HEK293T (cell line): ENCODE data around the gene TBK1.

Experiments used
- CTCF ChIA-PET: fragments of 350-600 bp; formaldehyde crosslinking; extraction: SDS; loops from one replicate; lab custom pipeline; 2021; ENCODE audit warnings: antibody characterized with exemption, inconsistent platforms; lab: Yijun Ruan, JAX
- POLR2A ChIA-PET: fragments of 350-600 bp; formaldehyde crosslinking; extraction: SDS; loops from one replicate; lab custom pipeline; 2020; ENCODE audit warnings: antibody characterized with exemption, inconsistent platforms; lab: Yijun Ruan, JAX
- DNase-seq: peaks from one replicate; pipeline ENCODE4 v3.0.0; 2012; ENCODE audit warnings: mixed read lengths; ENCODE audit errors: extremely low spot score
- ARNT ChIP-seq: fragments of 450-650 bp; IDR thresholded peaks from 2 replicates; pipeline ENCODE4 v1.6.1; 2017; ENCODE audit warnings: mild to moderate bottlenecking
- BHLHE40 ChIP-seq: fragments of 450-650 bp; IDR thresholded peaks from 2 replicates; pipeline ENCODE4 v1.6.1; 2016; ENCODE audit warnings: mild to moderate bottlenecking, moderate library complexity, borderline replicate concordance
- CTBP1 ChIP-seq: fragments of 450-650 bp; IDR thresholded peaks from 2 replicates; pipeline ENCODE4 v1.6.1; 2016; ENCODE audit warnings: borderline replicate concordance
- ELF4 ChIP-seq: fragments of 450-650 bp; IDR thresholded peaks from 2 replicates; pipeline ENCODE4 v1.6.1; 2017; ENCODE audit warnings: antibody characterized with exemption
- FOXA1 ChIP-seq: fragments of 450-650 bp; IDR thresholded peaks from 2 replicates; pipeline ENCODE4 v1.6.1; 2016; ENCODE audit warnings: mild to moderate bottlenecking
- FOXK2 ChIP-seq: fragments of 450-650 bp; IDR thresholded peaks from 2 replicates; pipeline ENCODE4 v1.6.1; 2016; ENCODE audit warnings: mild to moderate bottlenecking
- FOXM1 ChIP-seq: fragments of 450-650 bp; IDR thresholded peaks from 2 replicates; pipeline ENCODE4 v1.6.1; 2017; ENCODE audit warnings: mild to moderate bottlenecking, borderline replicate concordance
- HDGF ChIP-seq: fragments of 450-650 bp; IDR thresholded peaks from 2 replicates; pipeline ENCODE4 v1.6.1; 2017; ENCODE audit warnings: antibody characterized with exemption, borderline replicate concordance
- L3MBTL2 ChIP-seq: fragments of 450-650 bp; conservative IDR thresholded peaks from 2 replicates; pipeline ENCODE4 v1.6.1; 2016; ENCODE audit warnings: mild to moderate bottlenecking
- LEF1 ChIP-seq: fragments of 450-650 bp; IDR thresholded peaks from 2 replicates; pipeline ENCODE4 v1.6.1; 2017; ENCODE audit warnings: mild to moderate bottlenecking, borderline replicate concordance
- NFRKB ChIP-seq: fragments of 450-650 bp; IDR thresholded peaks from 2 replicates; pipeline ENCODE4 v1.6.1; 2016; ENCODE audit warnings: mild to moderate bottlenecking, moderate library complexity
- SP1 ChIP-seq: fragments of 450-650 bp; IDR thresholded peaks from 2 replicates; pipeline ENCODE4 v1.6.1; 2017
- SUZ12 ChIP-seq: fragments of 450-650 bp; IDR thresholded peaks from 2 replicates; pipeline ENCODE4 v1.6.1; 2016; ENCODE audit warnings: mild to moderate bottlenecking
- TARDBP ChIP-seq: fragments of 450-650 bp; IDR thresholded peaks from 2 replicates; pipeline ENCODE4 v1.6.1; 2016
- ZNF384 ChIP-seq: fragments of 450-650 bp; IDR thresholded peaks from 2 replicates; pipeline ENCODE4 v1.6.1; 2016
- TF ChIP-seq, protein P1 (sequence below): fragments of 450-650 bp; IDR thresholded peaks from 2 replicates; pipeline ENCODE4 v1.6.1; 2016

TBK1 gene

DNA sequence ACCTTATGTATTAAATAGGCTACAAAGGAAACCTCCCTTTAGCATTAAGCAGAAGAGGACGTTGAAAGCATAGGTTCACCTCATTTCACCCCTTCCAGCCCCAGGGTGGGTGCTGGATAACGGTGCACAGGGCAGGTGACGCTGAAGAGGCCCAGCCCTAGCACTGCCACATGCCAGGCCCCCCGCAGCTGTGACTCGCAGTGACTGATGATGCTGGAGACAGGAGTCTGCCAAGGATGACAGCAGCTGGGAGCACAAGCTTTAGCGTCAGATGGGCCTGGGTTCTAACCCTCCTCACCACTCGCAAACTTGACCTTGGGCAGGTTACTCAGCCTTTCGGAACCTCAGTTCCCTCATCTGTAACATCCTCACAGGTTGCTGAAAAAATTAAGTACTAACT is 76.7 kb downstream of the TBK1 start:
- POLR2A ChIA-PET = no interaction called here
- CTCF ChIA-PET = interaction anchor here (1.2 kb wide), 1 partner anchor 21 kb away, joined by 4 read pairs; no protein-coding TSS in a partner anchor
- no peak for DNase-seq
- TF ChIP-seq FOXA1 (no peak), HDGF (no peak), CTBP1 (no peak), SP1 (no peak), BHLHE40 (no peak), L3MBTL2 (no peak), LEF1 (no peak), NFRKB (no peak), FOXK2 (no peak), SUZ12 (no peak), FOXM1 (no peak)
- TF ChIP-seq, protein P1, sequence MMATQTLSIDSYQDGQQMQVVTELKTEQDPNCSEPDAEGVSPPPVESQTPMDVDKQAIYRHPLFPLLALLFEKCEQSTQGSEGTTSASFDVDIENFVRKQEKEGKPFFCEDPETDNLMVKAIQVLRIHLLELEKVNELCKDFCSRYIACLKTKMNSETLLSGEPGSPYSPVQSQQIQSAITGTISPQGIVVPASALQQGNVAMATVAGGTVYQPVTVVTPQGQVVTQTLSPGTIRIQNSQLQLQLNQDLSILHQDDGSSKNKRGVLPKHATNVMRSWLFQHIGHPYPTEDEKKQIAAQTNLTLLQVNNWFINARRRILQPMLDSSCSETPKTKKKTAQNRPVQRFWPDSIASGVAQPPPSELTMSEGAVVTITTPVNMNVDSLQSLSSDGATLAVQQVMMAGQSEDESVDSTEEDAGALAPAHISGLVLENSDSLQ = no peak

DNA sequence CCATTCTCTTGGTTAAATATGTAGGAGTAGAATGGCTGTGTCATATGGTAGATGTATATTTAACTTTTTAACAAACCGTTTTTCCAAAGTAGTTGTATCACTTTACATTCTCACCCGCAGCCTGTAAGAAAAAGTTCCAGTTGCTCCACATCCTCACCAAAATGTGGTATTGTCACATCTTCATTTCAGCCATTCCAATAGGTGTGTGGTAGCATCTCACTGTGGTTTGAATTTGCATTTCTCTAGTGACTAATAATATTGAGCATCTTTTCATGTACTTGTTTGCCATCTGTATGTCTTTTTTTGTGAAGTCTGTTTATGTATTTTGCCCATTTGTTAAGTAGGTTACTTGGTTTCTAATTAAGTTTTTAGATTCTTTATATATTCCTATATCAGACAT is 78.6 kb downstream of the TBK1 start:
- DNase-seq = no peak
- ChIA-PET POLR2A (no interaction called here), CTCF (interaction anchor here (0.6 kb wide), 1 partner anchor 167 kb away, joined by 4 read pairs; no protein-coding TSS in a partner anchor)
- TF ChIP-seq FOXM1 (no peak), HDGF (no peak), CTBP1 (no peak), SUZ12 (no peak), ZNF384 (no peak), ARNT (no peak)
- TF ChIP-seq, protein P1 = no peak

DNA sequence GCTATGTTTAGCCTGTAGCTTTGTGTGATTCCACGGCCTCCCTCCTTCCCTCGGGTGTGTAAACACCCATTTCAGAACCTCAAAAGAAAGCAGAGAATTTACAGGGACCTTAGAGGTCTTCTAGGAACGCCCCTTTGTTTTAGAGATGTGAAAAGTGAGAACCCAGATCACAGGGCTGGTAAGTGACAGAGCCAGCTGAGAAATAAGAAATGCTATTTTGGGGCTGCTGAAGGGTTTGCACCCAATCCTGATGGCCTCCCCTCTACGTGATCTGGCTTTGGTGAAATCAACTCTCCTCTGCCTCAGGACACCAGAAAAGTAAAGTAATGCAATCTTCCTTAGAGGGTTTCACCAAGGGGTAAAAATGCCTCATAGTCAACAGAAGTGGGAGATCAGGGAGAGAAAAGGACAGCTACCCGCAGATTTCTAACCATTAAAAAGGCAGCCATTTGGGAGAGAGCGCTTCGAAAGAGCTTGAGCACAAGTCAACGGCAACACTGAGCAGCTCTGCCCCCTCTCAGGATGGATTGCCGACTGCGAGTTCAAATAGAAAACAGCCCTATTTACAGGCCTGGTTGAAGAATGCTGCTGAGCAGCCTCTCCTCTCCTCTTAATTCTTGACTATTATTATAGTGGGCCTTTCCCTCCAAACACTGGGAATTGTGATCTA is 79.9 kb downstream of the TBK1 start:
- ChIA-PET POLR2A (no interaction called here), CTCF (interaction anchor here (0.6 kb wide), 1 partner anchor 1504 kb away, joined by 3 read pairs; no protein-coding TSS in a partner anchor)
- no peak for DNase-seq
- no peak for TF ChIP-seq TARDBP
- no peak for TF ChIP-seq CTBP1
- TF ChIP-seq HDGF = no peak
- no peak for TF ChIP-seq NFRKB
- TF ChIP-seq ZNF384 = no peak
- TF ChIP-seq SP1 = no peak
- no peak for TF ChIP-seq L3MBTL2
- TF ChIP-seq BHLHE40 = no peak
- no peak for TF ChIP-seq FOXK2
- no peak for TF ChIP-seq SUZ12
- TF ChIP-seq ELF4 = no peak
- no peak for TF ChIP-seq ARNT
- no peak for TF ChIP-seq FOXA1
- no peak for TF ChIP-seq FOXM1
- TF ChIP-seq, protein P1 = no peak
- TF ChIP-seq LEF1 = no peak

DNA sequence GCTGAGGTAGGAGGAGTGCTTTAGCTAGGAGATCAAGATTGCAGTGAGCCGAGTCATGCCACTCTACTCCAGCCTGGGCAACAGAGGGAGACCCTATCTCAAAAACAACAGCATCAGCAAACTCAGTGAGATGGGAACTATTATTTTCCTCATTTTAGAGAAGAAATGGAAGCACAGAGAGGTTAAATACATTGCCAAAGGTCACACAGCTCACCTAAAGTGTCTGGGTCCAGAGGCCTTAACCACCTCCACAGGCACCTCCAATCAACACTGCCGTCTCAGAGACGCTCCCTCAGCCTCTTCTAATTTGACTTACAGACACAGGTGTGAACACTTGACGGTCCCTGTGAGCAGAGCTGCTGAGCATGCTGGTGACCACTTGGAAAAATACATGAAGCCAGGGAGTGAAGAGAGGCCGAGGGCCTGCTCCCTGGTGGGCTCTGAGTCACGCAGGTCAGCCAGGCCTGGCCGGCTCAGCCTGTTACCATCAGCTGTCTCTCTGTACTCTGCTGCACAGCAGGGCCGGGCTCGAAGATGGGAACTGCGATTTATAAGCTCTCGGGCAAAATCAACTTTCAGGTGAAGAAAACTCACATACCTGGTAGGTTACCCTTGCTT is 80.9 kb downstream of the TBK1 start:
- TF ChIP-seq, protein P1 = no peak
- no peak for TF ChIP-seq TARDBP
- TF ChIP-seq FOXA1 = no peak
- no peak for TF ChIP-seq ARNT
- no peak for TF ChIP-seq HDGF
- no peak for TF ChIP-seq LEF1
- no peak for TF ChIP-seq ZNF384
- no peak for TF ChIP-seq SUZ12
- no peak for TF ChIP-seq FOXK2
- no peak for TF ChIP-seq BHLHE40
- TF ChIP-seq SP1 = no peak
- DNase-seq = no peak
- CTCF ChIA-PET = no interaction called here
- POLR2A ChIA-PET = no interaction called here

DNA sequence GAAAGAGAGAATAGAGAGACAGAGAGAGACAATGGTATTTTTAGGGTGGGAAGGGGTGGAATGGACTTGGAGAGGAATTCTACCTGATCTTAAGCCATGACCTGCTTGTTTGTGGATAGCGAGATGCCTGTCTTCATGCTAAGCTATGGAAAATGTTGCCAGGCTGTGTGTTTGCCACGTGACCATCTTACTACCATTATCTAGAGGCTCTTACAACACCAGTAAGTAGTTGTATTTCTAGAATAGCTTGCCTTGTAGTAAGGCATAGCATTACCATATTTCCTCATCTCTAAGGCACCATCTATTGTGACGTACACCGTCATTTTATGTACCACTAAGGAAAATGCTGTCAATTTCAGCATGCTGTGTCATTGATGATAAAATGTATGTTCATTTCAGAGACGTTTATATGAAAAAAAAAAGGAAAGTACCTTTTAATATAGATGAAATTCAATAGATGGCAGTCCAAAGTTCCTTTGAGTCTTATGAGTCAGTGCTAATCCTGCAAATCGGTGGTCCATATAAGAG is 82.8 kb downstream of the TBK1 start:
- TF ChIP-seq L3MBTL2 (no peak), CTBP1 (no peak), TARDBP (no peak)
- DNase-seq = no peak
- POLR2A ChIA-PET = interaction anchor here (1.2 to 1.4 kb wide), 2 partner anchors 10 to 75 kb away, joined by 4 read pairs; no protein-coding TSS in a partner anchor
- CTCF ChIA-PET = interaction anchor here (1.0 kb wide), 1 partner anchor 11 kb away, joined by 5 read pairs; no protein-coding TSS in a partner anchor
